KMS-11 (cell line): ENCODE data around the gene GPRIN2.

ENCODE experiments used
- H2AFZ ChIP-seq: fragments of 200-600 bp; sonication (generic); 2 replicates; pipeline ENCODE4 v1.6.1; 2016; ENCODE audit warnings: antibody characterized with exemption, mixed run types, low read depth
- H3K27ac ChIP-seq: fragments of 200-600 bp; sonication (generic); 2 replicates; pipeline ENCODE4 v1.6.1; 2016; ENCODE audit warnings: mild to moderate bottlenecking, mixed run types
- H3K27me3 ChIP-seq: fragments of 200-600 bp; sonication (generic); 2 replicates; pipeline ENCODE4 v1.6.1; 2017; ENCODE audit warnings: mild to moderate bottlenecking, low read depth, mixed run types, moderate library complexity; ENCODE audit not compliant: insufficient read depth
- H3K36me3 ChIP-seq: fragments of 200-600 bp; sonication (generic); 2 replicates; pipeline ENCODE4 v1.6.1; 2017; ENCODE audit warnings: mild to moderate bottlenecking, mixed run types; ENCODE audit not compliant: insufficient read depth
- H3K4me1 ChIP-seq: fragments of 200-600 bp; sonication (generic); 2 replicates; pipeline ENCODE4 v1.6.1; 2016; ENCODE audit warnings: mild to moderate bottlenecking, low read depth, mixed run types; ENCODE audit not compliant: poor library complexity, severe bottlenecking
- H3K4me2 ChIP-seq: fragments of 200-600 bp; sonication (generic); 2 replicates; pipeline ENCODE4 v1.7.0; 2016; ENCODE audit warnings: mild to moderate bottlenecking, mixed run types
- H3K4me3 ChIP-seq: fragments of 200-600 bp; sonication (generic); IDR thresholded peaks from 2 replicates; pipeline ENCODE4 v1.6.1; 2017; ENCODE audit warnings: low read depth, low read length, mixed read lengths; ENCODE audit not compliant: insufficient read depth
- H3K79me2 ChIP-seq: fragments of 200-600 bp; sonication (generic); 2 replicates; pipeline ENCODE4 v1.6.1; 2016; ENCODE audit warnings: low read depth, mixed run types; ENCODE audit not compliant: insufficient read depth
- H3K9ac ChIP-seq: fragments of 200-600 bp; sonication (generic); 2 replicates; pipeline ENCODE4 v1.6.1; 2016; ENCODE audit warnings: mild to moderate bottlenecking, mixed run types
- H4K20me1 ChIP-seq: fragments of 200-600 bp; sonication (generic); 2 replicates; pipeline ENCODE4 v1.6.1; 2016; ENCODE audit warnings: mild to moderate bottlenecking, mixed run types; ENCODE audit not compliant: insufficient read depth
- TF ChIP-seq, protein P1 (sequence below): fragments of 200-600 bp; sonication (generic); conservative IDR thresholded peaks from 2 replicates; pipeline ENCODE4 v1.6.1; 2017; ENCODE audit warnings: low read depth, mild to moderate bottlenecking, antibody characterized with exemption, low read length, moderate library complexity, mixed read lengths

The GPRIN2 gene

GRCh38 chr10:46555713-46556514 lies 544 bp downstream of the GPRIN2 start:
- Histone ChIP-seq H3K4me2 (no peak overlapping the region), H3K4me1 (no peaks in the 10 kb centered on the region), H3K79me2 (no peaks in the 10 kb centered on the region), H2AFZ (no peak overlapping the region), H3K27me3 (no peaks in the 10 kb centered on the region), H3K4me3 (no peak overlapping the region), H3K9ac (no peak overlapping the region), H3K36me3 (no peaks in the 10 kb centered on the region), H3K27ac (no peak overlapping the region), H4K20me1 (no peaks in the 10 kb centered on the region)
- TF ChIP-seq, protein P1, sequence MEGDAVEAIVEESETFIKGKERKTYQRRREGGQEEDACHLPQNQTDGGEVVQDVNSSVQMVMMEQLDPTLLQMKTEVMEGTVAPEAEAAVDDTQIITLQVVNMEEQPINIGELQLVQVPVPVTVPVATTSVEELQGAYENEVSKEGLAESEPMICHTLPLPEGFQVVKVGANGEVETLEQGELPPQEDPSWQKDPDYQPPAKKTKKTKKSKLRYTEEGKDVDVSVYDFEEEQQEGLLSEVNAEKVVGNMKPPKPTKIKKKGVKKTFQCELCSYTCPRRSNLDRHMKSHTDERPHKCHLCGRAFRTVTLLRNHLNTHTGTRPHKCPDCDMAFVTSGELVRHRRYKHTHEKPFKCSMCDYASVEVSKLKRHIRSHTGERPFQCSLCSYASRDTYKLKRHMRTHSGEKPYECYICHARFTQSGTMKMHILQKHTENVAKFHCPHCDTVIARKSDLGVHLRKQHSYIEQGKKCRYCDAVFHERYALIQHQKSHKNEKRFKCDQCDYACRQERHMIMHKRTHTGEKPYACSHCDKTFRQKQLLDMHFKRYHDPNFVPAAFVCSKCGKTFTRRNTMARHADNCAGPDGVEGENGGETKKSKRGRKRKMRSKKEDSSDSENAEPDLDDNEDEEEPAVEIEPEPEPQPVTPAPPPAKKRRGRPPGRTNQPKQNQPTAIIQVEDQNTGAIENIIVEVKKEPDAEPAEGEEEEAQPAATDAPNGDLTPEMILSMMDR: no peak

DNA sequence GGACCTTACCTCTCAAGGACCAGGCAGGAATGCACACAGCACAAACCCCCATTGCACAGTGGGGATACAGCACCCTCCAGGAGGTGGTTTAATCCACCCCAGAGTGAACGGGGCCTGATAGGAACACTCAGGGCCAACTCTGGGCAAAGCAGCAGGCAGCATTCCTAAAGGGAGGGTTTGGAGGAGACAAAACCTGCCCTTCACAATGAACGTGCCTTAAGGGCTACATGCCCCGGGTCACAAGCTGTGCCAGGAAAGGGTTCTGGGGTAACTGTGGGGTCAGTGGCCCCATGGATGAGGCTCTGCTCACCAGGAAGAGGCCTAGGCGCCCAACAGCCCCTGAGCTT lies 1.1 kb downstream of the GPRIN2 start:
- H3K36me3 ChIP-seq: no peaks in the 10 kb centered on the region
- no peaks in the 10 kb centered on the region for H3K4me1 ChIP-seq
- no peak overlapping the region for H3K4me3 ChIP-seq
- TF ChIP-seq, protein P1: no peak
- no peaks in the 10 kb centered on the region for H3K79me2 ChIP-seq
- H3K4me2 ChIP-seq: no peak overlapping the region
- no peaks in the 10 kb centered on the region for H3K27me3 ChIP-seq
- H2AFZ ChIP-seq: no peak overlapping the region
- H3K9ac ChIP-seq: no peak overlapping the region
- H3K27ac ChIP-seq: no peak overlapping the region
- H4K20me1 ChIP-seq: no peaks in the 10 kb centered on the region

DNA sequence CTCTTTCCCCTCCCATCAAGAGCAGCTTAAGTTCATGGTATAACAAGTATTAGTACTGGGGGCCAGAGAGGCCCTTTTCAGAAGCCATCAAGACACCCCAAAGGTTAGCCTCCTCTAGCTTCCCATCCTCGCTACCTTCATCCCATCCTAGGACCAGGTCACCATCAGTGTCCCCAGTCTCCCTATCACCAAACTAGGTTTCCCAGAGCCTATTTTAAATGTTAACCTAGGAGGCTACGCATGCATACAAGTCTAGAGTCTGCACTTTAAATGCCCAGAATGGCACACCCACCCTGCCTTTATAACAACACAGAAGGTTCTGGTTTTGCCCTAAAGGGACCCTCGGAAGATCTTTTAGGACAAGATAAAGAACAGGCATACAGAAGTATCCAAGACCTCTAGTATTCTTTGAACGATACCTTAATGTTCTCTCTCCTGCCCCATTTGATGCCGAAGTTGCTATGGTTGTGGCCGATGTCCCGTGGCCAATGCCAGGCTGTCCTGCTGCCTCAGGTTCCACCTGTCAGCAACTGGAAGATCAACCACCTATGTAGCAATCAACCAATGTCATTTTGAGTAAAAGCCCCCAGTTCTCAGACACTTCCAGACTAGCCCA lies 2.2 kb downstream of the GPRIN2 start:
- H2AFZ ChIP-seq: no peak overlapping the region
- TF ChIP-seq, protein P1: no peak
- H3K36me3 ChIP-seq: no peaks in the 10 kb centered on the region

DNA sequence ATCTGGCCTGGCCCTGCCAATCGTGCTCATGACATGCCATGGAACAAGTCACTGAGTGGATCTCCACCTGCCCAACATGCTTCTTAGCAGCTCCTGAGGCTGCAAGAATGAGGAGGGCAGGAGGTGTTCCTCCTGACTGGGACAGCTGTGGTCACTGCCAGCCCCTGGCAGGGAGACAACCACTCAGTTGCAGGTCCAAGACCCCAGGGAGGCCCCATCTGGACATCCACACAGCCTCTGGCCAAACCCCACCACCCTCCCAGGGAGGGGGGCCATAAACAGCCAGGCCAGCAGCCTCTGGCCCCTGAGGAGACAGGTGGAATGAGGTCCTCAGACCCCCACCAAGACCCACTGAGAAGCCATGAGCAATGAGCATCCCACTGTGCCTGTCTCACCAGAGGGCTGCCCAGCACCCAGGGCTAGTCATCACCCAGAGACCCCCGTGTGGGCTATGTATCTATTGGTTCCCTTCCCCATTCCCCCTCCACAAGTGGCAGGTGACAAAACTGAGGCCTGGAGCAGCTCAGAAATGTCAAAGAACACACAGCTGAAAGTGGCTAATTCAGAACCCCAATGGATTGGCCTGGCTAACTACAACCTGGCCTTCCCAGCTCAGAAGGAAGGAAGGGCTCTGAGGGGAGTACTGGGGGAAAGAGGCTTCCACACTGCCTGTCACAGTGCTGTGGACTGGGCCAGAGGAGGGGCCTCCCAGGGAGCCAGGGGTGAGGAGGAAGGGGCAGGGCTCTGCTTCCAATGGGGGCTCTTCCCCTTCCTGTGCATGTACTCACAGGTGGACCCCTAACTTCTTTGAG lies 3.0 kb downstream of the GPRIN2 start:
- TF ChIP-seq, protein P1: no peak
- Histone ChIP-seq H2AFZ (no peak overlapping the region), H3K4me3 (no peak overlapping the region), H3K36me3 (no peaks in the 10 kb centered on the region), H4K20me1 (no peaks in the 10 kb centered on the region), H3K27ac (no peak overlapping the region), H3K27me3 (no peaks in the 10 kb centered on the region), H3K4me1 (no peaks in the 10 kb centered on the region), H3K4me2 (no peak overlapping the region), H3K9ac (no peak overlapping the region), H3K79me2 (no peaks in the 10 kb centered on the region)

More for the DNA sequence above, 2.2 kb downstream of the GPRIN2 start:
- H3K27ac ChIP-seq: no peak overlapping the region
- H3K79me2 ChIP-seq: no peaks in the 10 kb centered on the region
- no peaks in the 10 kb centered on the region for H3K27me3 ChIP-seq
- no peaks in the 10 kb centered on the region for H3K4me1 ChIP-seq
- no peak overlapping the region for H3K9ac ChIP-seq
- no peak overlapping the region for H3K4me3 ChIP-seq
- no peaks in the 10 kb centered on the region for H4K20me1 ChIP-seq
- no peak overlapping the region for H3K4me2 ChIP-seq
